Mesothelial cell of epicardium (in vitro differentiated cells): Measurements from ENCODE around the gene TMEM163. TPM values are rescaled to one million over a fixed set of nuclear protein-coding genes. Genes with fewer than 3 reads are reported as not detected.

Experiments
- DNase-seq, 2 experiments: peaks; one replicate each; pipeline ENCODE4 v3.0.0; 2021; ENCODE audit warnings: low spot score in 2 of 2; ENCODE audit not compliant: unreplicated experiment in 2 of 2
- H3K27ac Mint-ChIP-seq: 2 replicates; pipeline ENCODE4 v1.8.0; 2021; ENCODE audit warnings: mixed read lengths
- H3K27me3 Mint-ChIP-seq: 2 replicates; pipeline ENCODE4 v1.8.0; 2021; ENCODE audit warnings: low read depth, mixed read lengths
- H3K36me3 Mint-ChIP-seq: 2 replicates; pipeline ENCODE4 v1.8.0; 2021; ENCODE audit warnings: mixed read lengths
- H3K4me1 Mint-ChIP-seq: 2 replicates; pipeline ENCODE4 v1.8.0; 2021; ENCODE audit warnings: mixed read lengths
- H3K4me3 Mint-ChIP-seq: 2 replicates; pipeline ENCODE4 v1.8.0; 2021; ENCODE audit warnings: mild to moderate bottlenecking, moderate library complexity, mixed read lengths
- H3K9me3 Mint-ChIP-seq: 2 replicates; pipeline ENCODE4 v1.8.0; 2021; ENCODE audit warnings: mixed read lengths
- CTCF ChIP-seq: fragments of 200-600 bp; sonication (generic); IDR thresholded peaks from one replicate; pipeline ENCODE4 v1.5.0; 2021; ENCODE audit warnings: antibody characterized with exemption; ENCODE audit not compliant: unreplicated experiment
- total RNA-seq: library from RNA; stranded (reverse); gene quantifications from 3 replicates; pipeline ENCODE4 v1.2.1, GENCODE V29; 2021

The TMEM163 gene
- total RNA-seq, 1 donor from 2014 or later, result 0.47 TPM

GRCh38 chr2:134588556-134588955 lies 130.2 kb downstream of the TMEM163 start:
- no peak for TF ChIP-seq CTCF
- Mint-ChIP-seq H3K4me1 (no peaks in the 10 kb centered on the region), H3K27me3 (peaks cover 3% of the 10 kb centered on the region), H3K36me3 (no peaks in the 10 kb centered on the region), H3K27ac (no peak overlapping the region), H3K4me3 (no peak overlapping the region), H3K9me3 (peaks cover 38% of the 10 kb centered on the region)
- DNase-seq, result no peak

GRCh38 chr2:134586326-134586965 lies 132.4 kb downstream of the TMEM163 start:
- Mint-ChIP-seq H3K27ac (no peak overlapping the region), H3K4me3 (no peak overlapping the region)
- DNase-seq, result no peak

GRCh38 chr2:134583997-134584520 lies 134.7 kb downstream of the TMEM163 start:
- Mint-ChIP-seq H3K36me3 (no peaks in the 10 kb centered on the region), H3K4me1 (no peaks in the 10 kb centered on the region), H3K9me3 (peaks cover 12% of the 10 kb centered on the region), H3K4me3 (no peak overlapping the region), H3K27ac (no peak overlapping the region), H3K27me3 (peaks cover 5% of the 10 kb centered on the region)
- no peak for TF ChIP-seq CTCF
- no peak for DNase-seq

More at GRCh38 chr2:134586326-134586965, 132.4 kb downstream of the TMEM163 start:
- H3K4me1 Mint-ChIP-seq, result no peaks in the 10 kb centered on the region
- TF ChIP-seq CTCF, result no peak
- H3K9me3 Mint-ChIP-seq, result peaks cover 33% of the 10 kb centered on the region
- peaks cover 5% of the 10 kb centered on the region for H3K27me3 Mint-ChIP-seq
- no peaks in the 10 kb centered on the region for H3K36me3 Mint-ChIP-seq

GRCh38 chr2:134583462-134583861 lies 135.3 kb downstream of the TMEM163 start:
- no peak for TF ChIP-seq CTCF
- Mint-ChIP-seq H3K9me3 (peaks cover 6% of the 10 kb centered on the region), H3K4me1 (no peaks in the 10 kb centered on the region), H3K27me3 (peaks cover 5% of the 10 kb centered on the region), H3K27ac (no peak overlapping the region), H3K4me3 (no peak overlapping the region), H3K36me3 (no peaks in the 10 kb centered on the region)
- no peak for DNase-seq

- Mint-ChIP-seq H3K27ac (no peak overlapping the region), H3K36me3 (no peaks in the 10 kb centered on the region), H3K4me1 (no peaks in the 10 kb centered on the region), H3K4me3 (no peak overlapping the region), H3K9me3 (no peaks in the 10 kb centered on the region), H3K27me3 (peaks cover 7% of the 10 kb centered on the region)
- no peak for TF ChIP-seq CTCF
- DNase-seq, result no peak
Measured at GRCh38 chr2:134582547-134582899, 136.3 kb downstream of the TMEM163 start.
